ENCODE measurements around the gene DOCK4.
A peak's percentile ranks its signal among the peaks of the same experiment; 100 is the strongest.

The DOCK4 gene

GRCh38 chr7:111801277-111801676 lies 404.9 kb downstream of the DOCK4 start:
- H3K4me3 ChIP-seq (ENCODE audit: low read depth in 1 of 5, low read length in 5 of 5): no peak overlapping the region
- H3K36me3 ChIP-seq (ENCODE audit: control insufficient read depth in 5 of 5, insufficient read depth in 5 of 5, low read length in 5 of 5): peaks cover 0 to 12% (median 3%) of the 10 kb centered on the region in 5 donors
- no peak overlapping the region for H3K9ac ChIP-seq (ENCODE audit: low read length in 5 of 5)
- H3K27ac ChIP-seq (ENCODE audit: low read depth, low read length): no peak overlapping the region
- H3K4me1 ChIP-seq (ENCODE audit: control insufficient read depth in 5 of 5, insufficient read depth in 5 of 5, low read length in 5 of 5): no peaks in the 10 kb centered on the region
- peaks cover 19 to 40% (median 39%) of the 10 kb centered on the region in 5 donors for H3K9me3 ChIP-seq (ENCODE audit: control insufficient read depth in 5 of 5, low read length in 5 of 5)
- no peaks in the 10 kb centered on the region for H3K27me3 ChIP-seq (ENCODE audit: control insufficient read depth in 5 of 5, insufficient read depth in 4 of 5, low read length in 5 of 5)

DNA sequence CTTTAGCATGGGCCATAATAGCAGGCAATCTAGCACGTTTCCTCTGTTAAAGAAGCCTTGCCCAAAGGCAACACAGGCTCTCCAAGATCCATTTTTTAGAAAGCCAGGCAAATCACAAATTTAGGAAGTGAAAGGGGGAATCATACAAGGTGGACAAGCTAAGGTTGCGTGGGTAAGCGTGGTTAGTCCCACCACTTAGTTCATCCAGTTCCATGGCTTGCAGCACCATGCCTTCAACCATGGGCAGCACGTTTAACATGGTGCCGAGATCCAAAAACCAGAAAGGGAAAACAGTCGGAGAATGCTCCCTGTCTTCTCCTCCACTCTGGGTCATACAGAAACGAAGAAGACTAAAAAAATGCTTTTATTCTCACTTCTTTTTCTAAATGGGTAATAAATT lies 409.5 kb downstream of the DOCK4 start:
- Histone ChIP-seq H3K36me3 (ENCODE audit: control insufficient read depth in 5 of 5, insufficient read depth in 5 of 5, low read length in 5 of 5) (peaks cover 0 to 20% (median 14%) of the 10 kb centered on the region in 5 donors), H3K4me3 (ENCODE audit: low read depth in 1 of 5, low read length in 5 of 5) (peak overlapping the region in 3 of 5 donors; percentile 36 to 43 (median 37)), H3K9me3 (ENCODE audit: control insufficient read depth in 5 of 5, low read length in 5 of 5) (peaks cover 28 to 67% (median 59%) of the 10 kb centered on the region in 5 donors), H3K27ac (ENCODE audit: low read depth, low read length) (no peak overlapping the region), H3K4me1 (ENCODE audit: control insufficient read depth in 5 of 5, insufficient read depth in 5 of 5, low read length in 5 of 5) (no peaks in the 10 kb centered on the region), H3K27me3 (ENCODE audit: control insufficient read depth in 5 of 5, insufficient read depth in 4 of 5, low read length in 5 of 5) (no peaks in the 10 kb centered on the region), H3K9ac (ENCODE audit: low read length in 5 of 5) (no peak overlapping the region)

GRCh38 chr7:111789870-111790269 lies 416.3 kb downstream of the DOCK4 start:
- H3K27me3 ChIP-seq (ENCODE audit: control insufficient read depth in 5 of 5, insufficient read depth in 4 of 5, low read length in 5 of 5): no peaks in the 10 kb centered on the region
- H3K36me3 ChIP-seq (ENCODE audit: control insufficient read depth in 5 of 5, insufficient read depth in 5 of 5, low read length in 5 of 5): peaks cover 12 to 22% (median 14%) of the 10 kb centered on the region in 5 donors
- H3K4me3 ChIP-seq (ENCODE audit: low read depth in 1 of 5, low read length in 5 of 5): no peak overlapping the region
- H3K27ac ChIP-seq (ENCODE audit: low read depth, low read length): no peak overlapping the region
- H3K9ac ChIP-seq (ENCODE audit: low read length in 5 of 5): no peak overlapping the region
- H3K9me3 ChIP-seq (ENCODE audit: control insufficient read depth in 5 of 5, low read length in 5 of 5): peaks cover 0 to 17% (median 9%) of the 10 kb centered on the region in 5 donors
- H3K4me1 ChIP-seq (ENCODE audit: control insufficient read depth in 5 of 5, insufficient read depth in 5 of 5, low read length in 5 of 5): no peaks in the 10 kb centered on the region

GRCh38 chr7:111789048-111789320 lies 417.2 kb downstream of the DOCK4 start:
- H3K4me1 ChIP-seq (ENCODE audit: control insufficient read depth in 5 of 5, insufficient read depth in 5 of 5, low read length in 5 of 5): no peaks in the 10 kb centered on the region
- no peak overlapping the region for H3K4me3 ChIP-seq (ENCODE audit: low read depth in 1 of 5, low read length in 5 of 5)
- no peak overlapping the region for H3K27ac ChIP-seq (ENCODE audit: low read depth, low read length)

DNA sequence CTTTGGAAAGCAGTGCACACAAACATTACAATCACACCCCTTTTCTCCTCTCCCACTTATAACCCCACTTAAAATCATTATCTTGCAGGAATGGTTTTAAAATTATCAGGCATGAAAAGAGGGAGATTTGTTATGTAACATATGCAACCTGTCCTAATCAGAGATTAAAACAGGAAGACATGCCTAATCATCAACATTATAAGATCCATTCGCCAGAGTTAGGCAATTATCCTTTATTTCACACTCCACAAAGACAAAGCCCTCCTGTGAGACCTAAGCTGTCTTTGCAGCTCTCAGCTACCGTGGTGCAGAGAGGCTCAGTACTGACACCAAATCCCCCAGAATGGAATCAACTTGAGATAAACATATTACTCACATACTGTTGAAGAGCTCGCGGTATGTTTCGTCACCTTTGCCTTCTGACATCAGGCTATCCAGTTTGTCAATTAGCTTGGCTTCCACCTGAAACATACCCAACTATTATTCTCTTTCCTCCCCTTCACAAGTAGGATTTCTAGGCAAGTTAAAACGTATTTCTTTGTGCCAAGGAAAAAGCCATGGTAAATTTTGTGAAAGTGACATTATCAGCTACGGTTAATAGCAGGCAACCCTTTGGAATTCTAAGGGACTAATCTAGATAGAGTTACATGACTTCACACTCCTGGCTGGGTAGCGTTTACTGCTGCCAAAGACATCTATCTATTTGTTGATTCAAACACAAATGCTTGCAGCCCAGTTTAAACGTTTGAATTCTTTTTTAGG lies 417.7 kb downstream of the DOCK4 start:
- Histone ChIP-seq H3K4me1 (ENCODE audit: control insufficient read depth in 5 of 5, insufficient read depth in 5 of 5, low read length in 5 of 5) (no peaks in the 10 kb centered on the region), H3K36me3 (ENCODE audit: control insufficient read depth in 5 of 5, insufficient read depth in 5 of 5, low read length in 5 of 5) (peaks cover 12 to 26% (median 13%) of the 10 kb centered on the region in 5 donors), H3K9me3 (ENCODE audit: control insufficient read depth in 5 of 5, low read length in 5 of 5) (peaks cover 0 to 4% (median 0%) of the 10 kb centered on the region in 5 donors), H3K27me3 (ENCODE audit: control insufficient read depth in 5 of 5, insufficient read depth in 4 of 5, low read length in 5 of 5) (no peaks in the 10 kb centered on the region), H3K9ac (ENCODE audit: low read length in 5 of 5) (no peak overlapping the region), H3K4me3 (ENCODE audit: low read depth in 1 of 5, low read length in 5 of 5) (no peak overlapping the region), H3K27ac (ENCODE audit: low read depth, low read length) (no peak overlapping the region)

More at GRCh38 chr7:111789048-111789320, 417.2 kb downstream of the DOCK4 start:
- Histone ChIP-seq H3K9ac (ENCODE audit: low read length in 5 of 5) (no peak overlapping the region), H3K36me3 (ENCODE audit: control insufficient read depth in 5 of 5, insufficient read depth in 5 of 5, low read length in 5 of 5) (peaks cover 12 to 21% (median 16%) of the 10 kb centered on the region in 5 donors), H3K27me3 (ENCODE audit: control insufficient read depth in 5 of 5, insufficient read depth in 4 of 5, low read length in 5 of 5) (no peaks in the 10 kb centered on the region), H3K9me3 (ENCODE audit: control insufficient read depth in 5 of 5, low read length in 5 of 5) (peaks cover 0 to 9% (median 4%) of the 10 kb centered on the region in 5 donors)

- no peak overlapping the region for H3K9ac ChIP-seq (ENCODE audit: low read length in 5 of 5)
- no peaks in the 10 kb centered on the region for H3K9me3 ChIP-seq (ENCODE audit: control insufficient read depth in 5 of 5, low read length in 5 of 5)
- no peak overlapping the region for H3K4me3 ChIP-seq (ENCODE audit: low read depth in 1 of 5, low read length in 5 of 5)
- no peaks in the 10 kb centered on the region for H3K27me3 ChIP-seq (ENCODE audit: control insufficient read depth in 5 of 5, insufficient read depth in 4 of 5, low read length in 5 of 5)
- no peaks in the 10 kb centered on the region for H3K4me1 ChIP-seq (ENCODE audit: control insufficient read depth in 5 of 5, insufficient read depth in 5 of 5, low read length in 5 of 5)
- peaks cover 12 to 22% (median 13%) of the 10 kb centered on the region in 5 donors for H3K36me3 ChIP-seq (ENCODE audit: control insufficient read depth in 5 of 5, insufficient read depth in 5 of 5, low read length in 5 of 5)
- H3K27ac ChIP-seq (ENCODE audit: low read depth, low read length): no peak overlapping the region
Measured at GRCh38 chr7:111787741-111788140, 418.5 kb downstream of the DOCK4 start.

GRCh38 chr7:111787099-111787498 lies 419.1 kb downstream of the DOCK4 start:
- Histone ChIP-seq H3K27me3 (ENCODE audit: control insufficient read depth in 5 of 5, insufficient read depth in 4 of 5, low read length in 5 of 5) (no peaks in the 10 kb centered on the region), H3K36me3 (ENCODE audit: control insufficient read depth in 5 of 5, insufficient read depth in 5 of 5, low read length in 5 of 5) (peaks cover 12 to 22% (median 15%) of the 10 kb centered on the region in 5 donors), H3K9me3 (ENCODE audit: control insufficient read depth in 5 of 5, low read length in 5 of 5) (no peaks in the 10 kb centered on the region), H3K9ac (ENCODE audit: low read length in 5 of 5) (no peak overlapping the region), H3K27ac (ENCODE audit: low read depth, low read length) (no peak overlapping the region), H3K4me1 (ENCODE audit: control insufficient read depth in 5 of 5, insufficient read depth in 5 of 5, low read length in 5 of 5) (no peaks in the 10 kb centered on the region), H3K4me3 (ENCODE audit: low read depth in 1 of 5, low read length in 5 of 5) (no peak overlapping the region)

DNA sequence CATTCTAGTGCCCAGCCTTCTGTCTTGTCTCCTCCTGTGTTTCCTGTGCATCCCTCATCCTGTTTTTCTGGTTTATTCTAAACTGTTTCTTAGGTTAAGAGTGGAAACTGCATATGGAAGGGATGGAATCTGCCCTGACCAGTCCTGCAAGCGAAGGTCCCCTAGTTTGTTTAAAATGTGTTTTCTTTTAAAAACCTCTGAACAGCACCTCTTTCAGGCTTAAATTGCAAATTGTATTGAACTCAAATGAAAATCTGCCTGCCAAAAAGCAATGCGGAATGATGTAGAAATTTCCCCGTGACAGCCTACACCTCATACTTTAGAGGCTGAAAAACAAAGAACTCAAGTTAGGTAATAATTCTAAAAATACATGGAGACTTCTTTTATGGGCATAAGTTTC lies 421.1 kb downstream of the DOCK4 start:
- H3K9ac ChIP-seq (ENCODE audit: low read length in 5 of 5): no peak overlapping the region
- H3K27ac ChIP-seq (ENCODE audit: low read depth, low read length): no peak overlapping the region
- H3K4me1 ChIP-seq (ENCODE audit: control insufficient read depth in 5 of 5, insufficient read depth in 5 of 5, low read length in 5 of 5): no peaks in the 10 kb centered on the region
- H3K4me3 ChIP-seq (ENCODE audit: low read depth in 1 of 5, low read length in 5 of 5): no peak overlapping the region
- peaks cover 13 to 22% (median 14%) of the 10 kb centered on the region in 5 donors for H3K36me3 ChIP-seq (ENCODE audit: control insufficient read depth in 5 of 5, insufficient read depth in 5 of 5, low read length in 5 of 5)
- no peaks in the 10 kb centered on the region for H3K9me3 ChIP-seq (ENCODE audit: control insufficient read depth in 5 of 5, low read length in 5 of 5)
- H3K27me3 ChIP-seq (ENCODE audit: control insufficient read depth in 5 of 5, insufficient read depth in 4 of 5, low read length in 5 of 5): no peaks in the 10 kb centered on the region

- Histone ChIP-seq H3K27ac (ENCODE audit: low read depth, low read length) (no peak overlapping the region), H3K4me3 (ENCODE audit: low read depth in 1 of 5, low read length in 5 of 5) (no peak overlapping the region), H3K9me3 (ENCODE audit: control insufficient read depth in 5 of 5, low read length in 5 of 5) (no peaks in the 10 kb centered on the region), H3K27me3 (ENCODE audit: control insufficient read depth in 5 of 5, insufficient read depth in 4 of 5, low read length in 5 of 5) (no peaks in the 10 kb centered on the region), H3K36me3 (ENCODE audit: control insufficient read depth in 5 of 5, insufficient read depth in 5 of 5, low read length in 5 of 5) (peaks cover 6 to 22% (median 7%) of the 10 kb centered on the region in 5 donors), H3K9ac (ENCODE audit: low read length in 5 of 5) (no peak overlapping the region), H3K4me1 (ENCODE audit: control insufficient read depth in 5 of 5, insufficient read depth in 5 of 5, low read length in 5 of 5) (no peaks in the 10 kb centered on the region)
Measured at GRCh38 chr7:111784296-111784695, 421.9 kb downstream of the DOCK4 start.

GRCh38 chr7:111783854-111784253 lies 422.3 kb downstream of the DOCK4 start:
- Histone ChIP-seq H3K4me3 (ENCODE audit: low read depth in 1 of 5, low read length in 5 of 5) (no peak overlapping the region), H3K4me1 (ENCODE audit: control insufficient read depth in 5 of 5, insufficient read depth in 5 of 5, low read length in 5 of 5) (no peaks in the 10 kb centered on the region), H3K9me3 (ENCODE audit: control insufficient read depth in 5 of 5, low read length in 5 of 5) (no peaks in the 10 kb centered on the region), H3K36me3 (ENCODE audit: control insufficient read depth in 5 of 5, insufficient read depth in 5 of 5, low read length in 5 of 5) (peaks cover 6 to 22% (median 7%) of the 10 kb centered on the region in 5 donors), H3K27ac (ENCODE audit: low read depth, low read length) (no peak overlapping the region), H3K27me3 (ENCODE audit: control insufficient read depth in 5 of 5, insufficient read depth in 4 of 5, low read length in 5 of 5) (no peaks in the 10 kb centered on the region), H3K9ac (ENCODE audit: low read length in 5 of 5) (no peak overlapping the region)
